IPS-18c (cell line): ENCODE data around the gene IQCE.

Experiments
- H3K4me3 ChIP-seq: 2 replicates; pipeline ENCODE4 v1.7.0; 2013; ENCODE audit warnings: low read depth, mild to moderate bottlenecking, low read length, moderate library complexity; ENCODE audit not compliant: insufficient read depth
- H3K9me3 ChIP-seq: one replicate; pipeline ENCODE4 v1.6.1; 2013; ENCODE audit warnings: mild to moderate bottlenecking, low read length, moderate library complexity; ENCODE audit not compliant: control insufficient read depth, insufficient read depth

The IQCE gene

GRCh38 chr7:2564970-2565540 is 6.3 kb downstream of the IQCE start:
- Histone ChIP-seq H3K9me3 (no peaks in the 10 kb centered on the region), H3K4me3 (no peak overlapping the region)

GRCh38 chr7:2566348-2566889 is 7.6 kb downstream of the IQCE start:
- Histone ChIP-seq H3K9me3 (no peaks in the 10 kb centered on the region), H3K4me3 (no peak overlapping the region)

DNA sequence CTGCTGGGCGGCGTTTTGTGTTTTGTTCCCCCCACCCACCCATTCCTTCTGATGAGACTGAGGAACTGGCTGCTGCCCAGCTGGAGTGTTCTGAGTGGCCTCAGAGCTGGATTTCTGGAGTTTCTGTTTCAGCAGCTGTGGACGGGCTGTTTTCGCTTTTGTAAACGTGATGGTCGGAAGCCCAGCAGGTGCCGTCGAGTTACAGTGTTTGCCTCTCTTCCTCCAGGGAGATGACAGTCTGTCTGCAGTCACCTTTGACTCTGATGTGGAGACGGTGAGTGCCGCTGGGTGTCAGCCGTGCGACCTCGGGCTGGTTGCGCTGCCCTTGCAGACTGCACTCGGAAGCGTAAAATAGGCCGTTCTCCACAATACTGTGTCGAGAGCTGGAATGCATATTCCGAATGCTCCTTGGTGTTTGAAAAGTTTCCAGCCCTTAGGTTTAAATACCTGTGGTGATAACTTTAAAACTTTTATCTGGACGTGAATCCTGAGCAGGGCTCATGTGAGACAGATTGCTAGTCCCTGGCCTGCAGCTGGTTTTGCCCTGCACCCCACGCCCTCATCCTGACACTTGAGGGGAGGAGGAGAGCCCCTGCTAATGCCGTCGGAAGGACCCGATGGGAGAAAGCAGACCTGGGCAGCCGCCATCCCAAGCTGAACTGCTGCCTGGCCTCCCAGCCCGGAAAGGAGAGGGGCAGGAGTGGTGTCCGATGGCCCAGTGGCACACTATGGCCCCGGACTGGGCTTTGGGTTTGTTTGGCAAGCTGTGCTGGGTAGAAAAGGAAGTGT is 8.3 kb downstream of the IQCE start:
- no peaks in the 10 kb centered on the region for H3K9me3 ChIP-seq
- no peak overlapping the region for H3K4me3 ChIP-seq

DNA sequence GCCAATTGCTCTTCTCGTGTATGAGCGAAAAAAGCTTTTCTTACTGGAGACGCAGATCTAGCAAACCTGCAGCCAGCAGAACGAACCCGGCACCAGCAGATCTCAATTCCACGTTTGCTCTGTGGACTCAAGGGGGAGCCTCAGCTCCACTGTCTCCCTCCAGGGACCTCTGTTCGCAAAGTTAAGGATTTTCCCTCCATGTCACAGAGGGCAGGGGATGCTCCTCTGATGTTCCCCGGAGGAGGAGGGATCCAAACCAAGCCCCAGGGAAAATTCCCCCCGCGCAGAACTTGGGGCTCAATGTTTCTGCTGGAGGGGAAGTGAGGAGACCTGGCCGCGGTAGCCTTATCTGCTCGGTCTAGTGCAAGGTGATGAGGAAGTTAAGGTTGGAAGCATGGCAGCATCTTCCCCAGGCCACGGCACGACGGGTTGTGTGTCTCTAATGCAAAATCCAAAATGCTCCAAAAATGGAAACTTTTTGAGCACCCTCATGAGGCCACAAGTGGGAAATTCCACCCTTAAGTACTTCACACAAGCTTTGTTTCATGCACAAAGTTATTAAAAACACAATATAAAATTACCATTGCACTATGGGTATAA is 9.0 kb downstream of the IQCE start:
- no peaks in the 10 kb centered on the region for H3K9me3 ChIP-seq
- H3K4me3 ChIP-seq, result no peak overlapping the region

DNA sequence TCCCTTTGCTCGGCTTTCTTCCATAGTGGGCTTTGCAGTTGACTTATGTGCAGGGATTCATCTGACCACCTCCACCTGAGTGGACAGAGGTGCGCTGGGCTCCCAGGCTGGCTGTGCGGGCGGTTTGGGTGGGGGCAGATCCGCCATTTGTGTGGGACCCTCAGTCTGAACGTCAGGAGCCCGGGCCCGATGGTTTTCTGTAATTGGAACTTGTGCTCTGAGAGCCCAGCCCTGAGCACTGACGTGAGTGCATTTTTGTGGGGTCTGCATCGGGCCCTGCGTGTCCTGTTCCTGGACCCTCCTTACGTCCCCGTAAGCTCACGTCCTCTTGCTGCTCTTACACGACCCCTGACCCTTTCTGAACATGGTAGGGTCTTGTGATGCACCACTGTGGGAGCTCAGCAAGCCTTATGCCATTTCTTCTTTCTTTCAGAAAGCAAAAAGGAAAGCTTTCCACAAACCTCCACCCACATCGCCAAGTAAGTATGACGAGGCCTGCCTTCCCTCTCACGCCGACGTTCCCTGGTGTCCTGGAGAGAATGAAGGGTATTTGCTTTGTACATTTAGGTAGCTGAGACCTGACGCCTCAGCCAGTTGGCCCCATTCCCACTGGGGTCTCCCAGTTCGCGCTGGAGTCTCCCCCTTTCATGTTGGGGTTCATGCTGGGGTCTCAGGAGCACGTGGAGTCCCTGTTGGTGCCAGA is 9.9 kb downstream of the IQCE start:
- no peaks in the 10 kb centered on the region for H3K9me3 ChIP-seq
- no peak overlapping the region for H3K4me3 ChIP-seq

DNA sequence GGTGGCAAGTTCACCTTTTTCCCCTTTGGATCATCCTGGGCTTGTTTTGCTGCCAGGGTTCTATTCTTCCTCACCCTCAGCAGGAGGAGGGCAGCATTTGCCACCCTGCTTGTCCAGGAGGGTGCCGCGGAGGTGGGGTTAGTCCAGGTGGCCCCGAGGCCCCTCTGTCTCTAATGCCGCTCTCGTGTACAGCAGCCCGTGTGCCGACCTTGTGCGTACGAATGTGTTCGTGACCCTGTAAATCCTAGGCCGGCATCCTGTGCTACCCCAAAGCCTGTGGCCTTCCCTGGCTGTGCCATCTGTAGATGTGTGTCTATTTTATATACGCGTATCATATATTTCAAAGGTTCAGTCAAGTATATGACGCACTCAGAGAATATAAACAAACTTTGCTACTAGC is 10.6 kb downstream of the IQCE start:
- Histone ChIP-seq H3K9me3 (no peaks in the 10 kb centered on the region), H3K4me3 (no peak overlapping the region)

DNA sequence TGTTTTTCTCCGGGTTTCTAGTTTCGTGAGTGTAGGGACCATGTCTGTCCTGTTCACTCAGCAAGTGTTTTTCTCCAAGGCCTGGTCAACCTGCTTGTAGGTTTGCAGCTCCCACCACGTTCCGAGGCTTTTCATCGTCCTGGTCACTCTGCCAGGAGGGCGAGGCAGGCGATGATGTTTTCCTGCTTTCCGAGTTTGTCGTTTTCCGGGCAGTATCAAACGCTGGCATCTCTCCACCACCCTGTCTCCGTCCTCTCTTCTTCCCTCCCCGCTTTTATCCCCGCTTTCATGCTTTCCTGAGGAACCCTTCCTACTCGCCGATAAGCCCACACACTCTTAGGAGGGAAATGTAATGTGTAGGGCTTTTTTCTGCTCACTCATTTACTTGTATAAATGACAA is 11.2 kb downstream of the IQCE start:
- Histone ChIP-seq H3K4me3 (no peak overlapping the region), H3K9me3 (no peaks in the 10 kb centered on the region)

- H3K4me3 ChIP-seq, result no peak overlapping the region
- H3K9me3 ChIP-seq, result no peaks in the 10 kb centered on the region
Observed at GRCh38 chr7:2571409-2571808, 12.6 kb downstream of the IQCE start.

- no peaks in the 10 kb centered on the region for H3K9me3 ChIP-seq
- no peak overlapping the region for H3K4me3 ChIP-seq
Observed at GRCh38 chr7:2572101-2572842, 13.5 kb downstream of the IQCE start.

- Histone ChIP-seq H3K4me3 (no peak overlapping the region), H3K9me3 (no peaks in the 10 kb centered on the region)
Observed at GRCh38 chr7:2573761-2574160, 15.0 kb downstream of the IQCE start.

DNA sequence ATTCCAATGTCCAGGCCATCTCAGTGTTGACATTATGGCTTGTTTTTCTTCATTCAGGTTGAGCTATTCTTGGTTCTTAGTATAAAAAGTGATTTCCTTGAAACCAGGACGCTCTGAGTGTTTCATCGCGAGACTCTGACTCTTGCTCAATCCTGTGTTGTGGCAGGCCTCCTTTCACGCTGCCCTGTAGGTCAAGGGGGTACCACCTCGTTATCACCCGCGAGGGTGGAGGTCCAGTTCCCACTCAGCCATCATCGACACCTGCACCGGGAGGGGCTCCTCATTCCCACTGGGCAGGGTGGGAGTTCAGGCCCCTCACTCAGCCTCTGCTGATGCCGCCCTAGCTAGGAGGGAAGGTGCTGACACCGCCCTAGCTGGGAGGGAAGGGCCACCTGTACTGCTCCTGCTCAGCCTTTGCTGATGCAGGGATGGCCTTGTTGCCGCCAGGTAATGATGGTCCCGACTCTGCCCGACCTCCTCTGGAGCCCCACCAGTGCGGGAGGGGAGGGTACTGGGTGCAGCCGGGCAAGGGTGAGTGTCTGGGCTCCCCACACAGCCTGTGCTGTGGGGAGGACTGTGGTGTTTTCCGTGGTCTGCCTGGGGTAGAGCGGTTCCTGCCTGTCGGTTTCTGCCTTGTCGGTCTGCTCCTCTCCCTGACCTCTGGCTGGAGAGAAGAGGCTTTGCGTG is 16.4 kb downstream of the IQCE start:
- H3K4me3 ChIP-seq, result no peak overlapping the region
- H3K9me3 ChIP-seq, result no peaks in the 10 kb centered on the region

DNA sequence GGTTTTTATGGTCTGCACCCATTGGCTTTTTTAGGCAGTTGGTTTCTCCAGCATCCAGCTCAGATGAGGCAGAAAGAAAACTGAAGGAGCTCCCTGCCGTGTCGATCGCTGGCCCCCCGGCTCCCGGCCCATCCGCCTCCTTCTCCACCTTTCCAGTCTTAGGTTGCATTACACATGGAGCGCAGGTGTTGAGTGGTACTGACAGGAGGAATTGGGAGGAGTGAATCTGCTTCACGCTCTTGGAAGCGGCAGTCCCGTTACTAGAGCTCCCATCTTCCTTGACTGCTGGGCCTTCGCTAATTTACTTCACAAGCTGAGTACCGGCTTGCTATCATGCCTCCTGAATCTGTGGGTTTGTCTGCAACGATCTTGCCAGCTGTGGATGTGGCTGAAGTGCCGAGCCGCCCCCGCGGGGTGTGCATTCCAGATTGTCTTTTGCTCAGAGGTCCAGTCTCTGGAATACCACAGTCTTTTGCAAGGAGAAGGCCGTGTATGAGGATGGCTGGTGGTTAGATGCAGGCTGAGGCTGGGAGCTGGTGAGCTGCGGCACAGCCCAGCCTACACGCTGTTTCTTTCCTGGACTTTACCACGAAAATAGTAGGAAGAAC is 17.1 kb downstream of the IQCE start:
- no peaks in the 10 kb centered on the region for H3K9me3 ChIP-seq
- no peak overlapping the region for H3K4me3 ChIP-seq

DNA sequence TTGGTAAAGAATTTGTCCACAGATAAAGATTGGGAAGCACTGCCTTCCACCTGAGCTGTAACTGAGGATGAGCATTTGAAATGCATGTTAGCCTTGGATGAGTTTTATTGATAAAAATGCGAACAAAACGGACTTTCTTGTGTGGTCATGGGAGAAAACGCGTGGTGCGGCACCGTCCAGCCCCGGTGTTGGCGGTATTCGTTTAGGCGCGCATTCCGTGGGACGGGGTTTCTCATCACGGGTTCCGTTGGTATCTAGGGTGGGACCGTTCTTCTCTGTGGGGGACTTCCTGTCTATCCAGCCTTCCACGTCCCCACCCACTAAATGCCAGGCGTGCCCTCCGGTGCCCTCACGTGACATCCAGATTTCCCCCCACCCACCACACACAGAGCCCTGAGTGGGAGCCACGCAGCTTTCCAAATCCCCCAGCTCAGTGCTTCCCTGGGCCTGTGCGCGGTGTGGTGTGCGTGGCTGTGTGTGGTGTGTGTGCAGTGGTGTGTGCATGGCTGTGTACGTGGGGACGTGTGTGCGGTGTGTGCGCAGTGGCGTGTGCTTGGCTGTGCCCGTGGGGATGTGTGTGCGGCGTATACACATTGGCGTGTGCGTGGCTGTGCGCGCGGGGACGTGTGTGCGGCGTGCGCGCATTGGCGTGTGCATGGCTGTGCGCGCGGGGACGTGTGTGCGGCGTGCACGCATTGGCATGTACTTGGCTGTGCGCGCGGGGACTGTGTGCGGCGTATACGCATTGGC is 18.1 kb downstream of the IQCE start:
- Histone ChIP-seq H3K4me3 (no peak overlapping the region), H3K9me3 (no peaks in the 10 kb centered on the region)

GRCh38 chr7:2577914-2578680 is 19.3 kb downstream of the IQCE start:
- H3K9me3 ChIP-seq, result no peaks in the 10 kb centered on the region
- no peak overlapping the region for H3K4me3 ChIP-seq

- Histone ChIP-seq H3K9me3 (no peaks in the 10 kb centered on the region), H3K4me3 (no peak overlapping the region)
Observed at GRCh38 chr7:2580636-2581035, 21.9 kb downstream of the IQCE start.
